Stimulated activated CD4-positive, alpha-beta T cell treated with anti-CD3 and anti-CD28 coated beads, Interleukin-15, amount 100 ng/mL, for 1 hour (primary cell): Measurements from ENCODE around the gene CAMK2D.

Source experiments
- DNase-seq, 2 donors: peaks; one replicate each; pipeline ENCODE4 v3.0.0-alpha.2; 2020; ENCODE audit warnings: low read depth in 1 of 2, low spot score in 1 of 2

Gene CAMK2D

GRCh38 chr4:113613503-113613902 is 148.0 kb downstream of the CAMK2D start:
- no peak for DNase-seq

- DNase-seq = no peak
Observed at GRCh38 chr4:113610537-113610936, 151.0 kb downstream of the CAMK2D start.

DNA sequence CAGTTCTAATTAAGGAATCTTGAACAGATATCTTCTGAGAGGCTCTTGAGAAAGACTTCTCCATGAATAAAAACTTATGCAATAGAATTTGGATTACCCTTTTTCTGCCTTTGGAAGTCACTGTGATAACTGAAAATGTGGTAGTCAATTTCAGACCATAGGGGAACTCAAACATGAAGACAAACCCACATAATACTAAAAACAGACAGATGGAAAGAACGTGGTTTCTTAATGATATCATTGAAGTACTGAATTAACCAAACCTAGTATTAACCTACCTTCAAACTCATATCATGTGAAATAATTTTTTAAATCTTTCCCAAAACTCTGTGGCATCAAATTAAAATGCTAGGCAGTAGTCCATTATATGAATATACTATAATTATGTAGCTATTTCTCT is 153.5 kb downstream of the CAMK2D start:
- DNase-seq = no peak

DNA sequence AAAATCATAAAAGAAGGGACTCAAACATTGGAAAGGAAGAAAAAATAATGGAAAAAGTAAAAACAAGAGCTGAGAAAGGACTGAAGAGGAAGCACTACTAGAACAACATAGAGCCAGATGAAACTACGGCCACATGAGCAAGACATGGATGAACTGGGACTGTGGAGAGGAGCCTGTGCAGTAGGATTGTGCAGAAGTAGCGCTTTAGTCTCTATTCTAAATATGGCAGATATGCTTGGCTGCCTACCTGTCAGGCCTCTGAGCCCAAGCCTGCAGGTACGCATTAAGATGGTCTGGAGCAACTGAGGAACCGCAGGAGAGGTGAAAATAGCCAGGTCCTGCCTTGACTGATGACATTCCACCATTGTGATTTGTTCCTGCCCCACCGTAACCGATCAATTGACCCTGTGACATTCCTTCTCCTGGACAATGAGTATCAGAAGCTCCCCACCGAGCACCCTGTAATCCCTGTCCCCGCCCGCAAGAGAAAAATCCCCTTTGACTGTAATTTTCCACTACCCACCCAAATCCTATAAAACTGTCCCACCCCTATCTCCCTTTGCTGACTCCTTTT is 154.3 kb downstream of the CAMK2D start:
- DNase-seq = no peak

DNA sequence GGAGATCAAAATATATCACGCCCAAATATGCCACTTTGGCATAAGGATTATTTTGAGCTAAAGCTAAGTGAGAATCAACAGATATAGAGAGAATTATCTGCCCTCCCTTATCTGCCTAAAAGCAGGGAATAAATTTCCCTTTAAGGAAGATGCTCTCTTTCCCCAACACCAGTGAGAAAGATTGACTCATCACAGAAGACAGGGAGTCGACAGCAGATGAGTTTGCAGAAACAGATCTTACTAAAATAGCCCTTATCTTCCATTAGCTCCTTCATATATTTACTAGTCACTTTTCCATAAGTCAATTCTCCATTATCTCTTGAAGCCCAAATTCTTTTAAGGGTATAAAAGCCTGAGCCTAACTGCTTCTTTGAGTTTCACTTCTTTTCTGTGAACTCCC is 156.6 kb downstream of the CAMK2D start:
- no peak for DNase-seq

DNA sequence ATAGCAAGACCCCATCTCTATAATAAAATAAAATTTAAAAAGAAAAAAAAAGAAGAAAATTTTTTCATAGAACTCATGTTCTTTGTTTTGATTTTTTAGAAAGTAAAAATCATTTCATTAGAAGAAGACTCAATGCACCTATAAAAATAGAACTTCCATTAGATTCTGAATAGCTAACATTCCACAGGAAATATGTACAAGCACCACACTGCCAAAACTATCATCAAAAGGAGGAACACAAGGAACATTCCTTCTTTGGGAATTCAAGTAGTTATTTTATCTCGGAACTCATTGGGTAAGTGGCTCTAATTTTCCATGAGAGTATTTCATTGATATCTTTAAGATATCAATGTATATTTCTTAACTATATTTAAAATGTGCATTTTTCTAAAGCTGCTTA is 157.6 kb downstream of the CAMK2D start:
- DNase-seq = no peak

- no peak for DNase-seq
Observed at GRCh38 chr4:113602646-113603228, 158.8 kb downstream of the CAMK2D start.

DNA sequence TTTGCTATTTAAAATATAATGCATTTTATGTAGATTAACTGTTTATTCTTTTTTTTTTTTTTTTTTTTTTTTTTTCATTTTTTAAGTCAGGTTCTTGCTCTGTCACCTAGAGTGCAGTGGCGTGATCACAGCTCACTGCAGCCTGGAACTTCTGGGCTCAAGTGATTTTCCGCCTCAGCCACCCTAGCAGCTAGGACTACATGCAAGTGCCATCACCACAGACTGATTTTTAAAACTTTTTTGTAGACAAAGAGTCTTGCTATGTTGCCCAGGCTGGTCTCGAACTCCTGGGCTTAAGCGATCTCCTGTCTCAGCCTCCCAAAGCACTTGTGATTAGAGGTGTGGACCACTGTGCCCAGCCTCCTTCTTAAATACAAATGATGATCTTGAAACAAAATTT is 159.9 kb downstream of the CAMK2D start:
- DNase-seq = no peak

DNA sequence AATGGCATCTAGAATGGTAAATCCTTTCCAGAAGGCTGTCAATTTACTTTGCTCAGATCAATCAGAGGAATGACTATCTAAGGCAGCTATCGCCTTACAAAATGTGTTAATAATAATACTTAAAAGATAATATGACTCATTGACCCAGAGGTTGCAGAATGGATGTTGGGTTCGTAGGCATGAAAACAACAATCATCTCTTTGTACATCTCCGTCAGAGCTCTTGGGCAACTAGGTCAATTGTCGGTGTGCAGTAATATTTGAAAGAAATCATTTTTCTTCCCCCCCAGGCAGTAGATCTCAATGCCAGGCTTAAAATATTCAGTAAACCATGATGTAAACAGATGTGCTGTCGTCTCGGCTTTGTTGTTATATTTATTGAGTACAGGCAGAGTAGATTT is 165.1 kb downstream of the CAMK2D start:
- DNase-seq = no peak

DNA sequence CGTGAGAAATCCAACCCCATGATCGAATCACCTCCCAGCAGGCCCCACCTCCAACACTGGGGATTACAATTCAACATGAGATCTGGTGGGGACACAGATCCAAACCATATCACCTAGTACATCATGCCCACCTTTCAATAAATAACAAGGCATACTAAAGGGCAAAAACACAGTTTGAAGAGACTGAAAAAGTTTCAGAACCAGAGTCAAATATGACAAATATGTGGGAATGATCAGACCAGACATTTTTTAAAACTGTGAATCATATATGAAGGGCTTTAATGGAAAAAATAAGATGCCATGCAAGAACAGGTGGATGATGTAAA is 167.3 kb downstream of the CAMK2D start:
- no peak for DNase-seq

DNA sequence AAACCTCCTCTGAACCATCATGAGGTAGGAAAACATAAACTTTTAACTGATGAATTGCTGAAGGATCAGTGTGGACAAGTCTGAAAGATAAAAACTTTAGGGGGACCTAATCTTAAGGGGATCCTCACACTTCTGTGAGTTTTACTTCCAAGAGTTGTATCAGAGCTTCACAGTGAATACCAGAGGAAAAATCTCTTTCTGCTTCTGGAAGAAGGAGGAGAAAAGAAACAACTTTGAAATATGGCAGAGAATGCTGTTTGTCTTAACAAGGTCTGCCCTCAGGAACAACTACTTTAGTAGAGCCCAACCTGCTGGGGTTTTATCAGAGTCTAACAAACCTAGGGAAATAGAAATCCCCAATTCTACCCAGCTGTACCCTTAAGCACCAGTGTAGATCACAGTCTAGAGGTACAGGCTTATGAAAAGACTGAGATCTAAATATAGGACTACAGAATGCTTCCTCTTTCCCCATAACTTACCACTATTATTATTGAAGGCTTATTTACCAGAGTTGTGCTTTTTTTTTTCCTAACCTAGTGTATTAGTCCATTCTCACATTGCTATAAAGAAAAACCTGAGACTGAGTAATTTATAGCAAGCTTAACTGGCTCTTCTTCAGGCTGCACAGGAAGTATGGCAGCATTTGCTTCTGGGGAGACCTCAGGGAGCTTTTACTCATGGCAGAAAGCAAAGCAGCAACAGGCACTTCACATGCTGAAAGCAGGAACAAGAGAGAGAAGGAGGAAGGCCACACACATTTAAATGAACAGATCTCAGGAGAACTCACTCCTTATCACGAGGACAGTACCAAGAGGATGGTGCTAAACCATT is 167.9 kb downstream of the CAMK2D start:
- no peak for DNase-seq

GRCh38 chr4:113591982-113592381 is 169.6 kb downstream of the CAMK2D start:
- no peak for DNase-seq

DNA sequence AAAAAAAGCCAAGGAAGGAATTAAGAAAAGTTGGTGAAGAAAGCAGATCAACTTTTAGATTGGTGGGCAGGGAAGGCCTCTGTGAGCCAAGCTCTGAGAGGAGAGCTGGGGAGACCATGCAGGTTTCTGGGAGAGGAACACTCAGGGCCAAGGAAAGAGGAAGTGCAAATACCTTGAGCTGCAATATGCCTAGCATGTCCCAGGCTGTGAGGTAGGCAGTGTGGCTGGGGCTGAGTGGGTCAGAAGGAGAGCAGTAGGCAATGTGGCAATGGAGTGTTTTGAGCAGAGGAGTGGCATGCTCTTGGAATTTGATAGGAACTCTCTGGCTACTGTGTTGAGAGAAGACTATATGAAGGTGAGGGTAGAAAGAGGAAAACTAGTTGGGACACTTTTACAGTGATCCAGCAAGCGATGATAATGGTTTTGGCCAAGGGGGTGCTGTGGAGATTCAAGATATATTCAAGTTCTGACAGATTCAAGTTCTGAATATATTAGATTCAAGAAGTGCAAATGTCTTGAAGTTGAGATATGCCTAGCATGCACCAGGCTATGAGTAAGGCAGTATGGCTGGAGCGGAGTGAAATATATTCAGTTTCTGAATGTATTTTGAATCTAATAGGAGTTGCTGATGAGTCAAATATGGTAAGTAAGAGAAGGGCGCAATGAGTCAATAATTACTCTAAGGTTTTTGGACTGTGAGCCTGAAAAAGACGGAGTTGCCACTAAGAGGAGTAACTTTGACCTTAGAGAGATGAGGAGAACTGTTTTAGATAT is 172.5 kb downstream of the CAMK2D start:
- DNase-seq = no peak

GRCh38 chr4:113587640-113588275 is 173.8 kb downstream of the CAMK2D start:
- DNase-seq = no peak

DNA sequence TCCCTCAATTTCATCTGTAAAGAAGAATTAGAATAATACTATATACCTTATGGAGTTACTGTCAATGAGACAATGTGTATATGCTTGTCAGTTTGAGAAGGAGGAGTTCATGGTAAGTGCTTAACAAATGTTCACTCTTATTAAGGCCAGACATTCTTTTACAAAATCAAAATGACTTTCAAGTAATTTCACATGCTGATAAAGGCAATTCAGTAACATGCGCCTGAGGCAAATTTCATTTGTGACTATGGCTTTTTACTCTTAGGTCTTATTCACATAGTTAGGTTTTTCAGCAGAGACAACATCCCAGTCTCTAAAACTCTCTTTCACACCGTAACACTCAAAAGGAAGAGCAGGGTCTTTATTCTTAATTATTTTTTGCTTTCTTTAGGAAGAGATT is 174.4 kb downstream of the CAMK2D start:
- no peak for DNase-seq

GRCh38 chr4:113586072-113586471 is 175.5 kb downstream of the CAMK2D start:
- no peak for DNase-seq

- DNase-seq = no peak
Observed at GRCh38 chr4:113584407-113585150, 177.0 kb downstream of the CAMK2D start.

DNA sequence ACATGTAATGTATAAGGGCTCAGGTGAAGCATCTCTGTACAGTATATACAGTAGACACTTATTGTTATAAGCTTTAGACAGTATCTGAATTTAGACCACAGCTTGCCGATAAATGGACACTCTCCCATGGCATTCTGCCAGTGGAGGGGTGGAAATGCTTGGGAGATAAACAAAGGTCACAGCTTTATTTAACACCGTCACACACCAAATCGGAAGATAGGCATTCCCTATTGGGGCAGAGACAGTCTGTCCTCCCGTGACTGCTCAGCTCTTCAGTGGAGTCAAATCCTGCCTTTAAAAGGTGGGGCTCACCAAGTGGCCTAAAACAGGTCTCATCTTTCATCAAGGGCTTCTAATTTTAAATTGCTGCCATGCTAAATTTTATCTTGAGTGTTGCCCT is 178.8 kb downstream of the CAMK2D start:
- DNase-seq = no peak

- DNase-seq = no peak
Observed at GRCh38 chr4:113579360-113579759, 182.2 kb downstream of the CAMK2D start.

GRCh38 chr4:113576947-113577678 is 184.4 kb downstream of the CAMK2D start:
- DNase-seq = no peak
